Upper lobe of left lung (tissue), 6 donors: ENCODE data around the gene ATOSA. TPM values are rescaled to one million over a fixed set of nuclear protein-coding genes. Genes with fewer than 3 reads are reported as not detected.

Experiments
- ATAC-seq, 2 donors: fragments of 200-7000 bp; cut with Tn5 transposase; one replicate each; pipeline ENCODE4 v1.9.1; 2022; ENCODE audit warnings: mild to moderate bottlenecking in 2 of 2, moderate library complexity in 2 of 2; ENCODE audit not compliant: low FRiP score in 2 of 2
- DNase-seq, 2 donors: peaks; one replicate each; pipeline ENCODE4 v3.0.0-alpha.2; 2019 to 2020
- H3K27ac ChIP-seq, 4 donors: fragments of 200-600 bp; sonication (generic); one replicate each; pipeline ENCODE4 v1.5.1; 2016 to 2019
- H3K27me3 ChIP-seq, 4 donors: fragments of 200-600 bp; sonication (generic); one replicate each; pipeline ENCODE4 v1.5.1; 2017 to 2019
- H3K36me3 ChIP-seq, 4 donors: fragments of 200-600 bp; sonication (generic); one replicate each; pipeline ENCODE4 v1.5.1; 2016 to 2019
- H3K4me1 ChIP-seq, 4 donors: fragments of 200-600 bp; sonication (generic); one replicate each; pipeline ENCODE4 v1.5.1; 2018 to 2019
- H3K4me3 ChIP-seq, 4 donors: fragments of 200-600 bp; sonication (generic); one replicate each; pipeline ENCODE4 v1.5.1; 2017 to 2019; ENCODE audit warnings: mild to moderate bottlenecking in 2 of 4, moderate library complexity in 1 of 4
- H3K9me3 ChIP-seq, 4 donors: fragments of 200-600 bp; sonication (generic); one replicate each; pipeline ENCODE4 v1.5.1; 2018 to 2019
- EP300 ChIP-seq, 4 donors: sonication (generic); formaldehyde crosslinking; IDR thresholded peaks; one replicate each; pipeline ENCODE4 v1.5.1; 2017; ENCODE audit warnings: antibody characterized with exemption in 4 of 4, control low read depth in 2 of 4
- POLR2A ChIP-seq, 4 donors: fragments of 450-650 bp; IDR thresholded peaks; one replicate each; pipeline ENCODE4 v1.5.1; 2016 to 2017; ENCODE audit warnings: antibody characterized with exemption in 4 of 4, mild to moderate bottlenecking in 2 of 4
- POLR2AphosphoS5 ChIP-seq, 2 donors: sonication (generic); formaldehyde crosslinking; IDR thresholded peaks; one replicate each; pipeline ENCODE4 v1.5.1; 2017; ENCODE audit warnings: antibody characterized with exemption in 2 of 2
- WGBS, 2 donors: methylation state at CpG; one replicate each; pipeline ENCODE4 v1.1.5; 2017 to 2018; 5-methylcytosine and 5-hydroxymethylcytosine counted together
- total RNA-seq, 6 donors: library from RNA; depleted of rRNA in 4 of 6; stranded (reverse); fragments of >200 nt in 4 of 6; gene quantifications; one replicate each; pipeline versions ENCODE4 v1.1.0 to v1.2.1, GENCODE V29; 2016 to 2021
- TF ChIP-seq, protein P1 (sequence below), 6 experiments: fragments of 450-650 bp in 4 of 6; fragments of 200-600 bp in 2 of 6; sonication (generic) in 2 of 6; IDR thresholded peaks; one replicate each; pipeline ENCODE4 v1.5.1; 2016 to 2019; ENCODE audit warnings: antibody characterized with exemption in 6 of 6
- donor health status: DM: no; HTN: no; CAD: no; lungs with moderate emphysema.
- donor health status: DM: no; HTN: yes; CAD: no; lungs with severe emphysema.

Gene ATOSA
- total RNA-seq, 6 donors from 2014 or later: 30.8 to 115 (median 45.4) TPM

DNA sequence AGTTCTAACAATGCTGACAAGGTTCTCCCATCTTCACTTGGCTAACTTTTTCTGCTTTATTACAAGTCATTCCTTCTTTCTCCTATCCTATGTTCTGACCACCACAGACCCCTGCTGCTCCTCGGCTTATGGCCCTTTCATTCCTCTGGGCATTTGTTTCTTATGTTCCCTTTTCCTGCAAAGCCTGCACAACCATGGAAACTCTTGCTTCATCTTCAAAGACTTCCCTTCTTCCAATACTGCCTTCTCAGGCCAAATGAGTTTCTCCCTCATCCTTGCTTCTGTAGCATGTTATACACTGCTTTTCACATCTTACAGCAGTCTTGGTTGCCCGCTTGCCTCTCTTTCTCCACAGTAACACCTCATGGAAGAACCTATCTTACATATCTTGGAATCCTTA is 17.9 kb upstream of the ATOSA start:
- TF ChIP-seq, protein P1, sequence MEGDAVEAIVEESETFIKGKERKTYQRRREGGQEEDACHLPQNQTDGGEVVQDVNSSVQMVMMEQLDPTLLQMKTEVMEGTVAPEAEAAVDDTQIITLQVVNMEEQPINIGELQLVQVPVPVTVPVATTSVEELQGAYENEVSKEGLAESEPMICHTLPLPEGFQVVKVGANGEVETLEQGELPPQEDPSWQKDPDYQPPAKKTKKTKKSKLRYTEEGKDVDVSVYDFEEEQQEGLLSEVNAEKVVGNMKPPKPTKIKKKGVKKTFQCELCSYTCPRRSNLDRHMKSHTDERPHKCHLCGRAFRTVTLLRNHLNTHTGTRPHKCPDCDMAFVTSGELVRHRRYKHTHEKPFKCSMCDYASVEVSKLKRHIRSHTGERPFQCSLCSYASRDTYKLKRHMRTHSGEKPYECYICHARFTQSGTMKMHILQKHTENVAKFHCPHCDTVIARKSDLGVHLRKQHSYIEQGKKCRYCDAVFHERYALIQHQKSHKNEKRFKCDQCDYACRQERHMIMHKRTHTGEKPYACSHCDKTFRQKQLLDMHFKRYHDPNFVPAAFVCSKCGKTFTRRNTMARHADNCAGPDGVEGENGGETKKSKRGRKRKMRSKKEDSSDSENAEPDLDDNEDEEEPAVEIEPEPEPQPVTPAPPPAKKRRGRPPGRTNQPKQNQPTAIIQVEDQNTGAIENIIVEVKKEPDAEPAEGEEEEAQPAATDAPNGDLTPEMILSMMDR (IDR thresholded peaks at IDR 0.05): no peak
- TF ChIP-seq POLR2A (IDR thresholded peaks at IDR 0.05) (no peak), POLR2AphosphoS5 (IDR thresholded peaks at IDR 0.05) (no peak), EP300 (IDR thresholded peaks at IDR 0.05) (no peak)
- H3K36me3 ChIP-seq: no peaks in the 10 kb centered on the region
- no peaks in the 10 kb centered on the region for H3K9me3 ChIP-seq
- no peaks in the 10 kb centered on the region for H3K27me3 ChIP-seq
- ATAC-seq (no peak), DNase-seq (no peak)
- H3K4me1 ChIP-seq: no peaks in the 10 kb centered on the region
- no peak overlapping the region for H3K27ac ChIP-seq
- 88 to 91% methylated on average over 2 of the region's 2 CpGs for WGBS, 2 donors
- no peak overlapping the region for H3K4me3 ChIP-seq

DNA sequence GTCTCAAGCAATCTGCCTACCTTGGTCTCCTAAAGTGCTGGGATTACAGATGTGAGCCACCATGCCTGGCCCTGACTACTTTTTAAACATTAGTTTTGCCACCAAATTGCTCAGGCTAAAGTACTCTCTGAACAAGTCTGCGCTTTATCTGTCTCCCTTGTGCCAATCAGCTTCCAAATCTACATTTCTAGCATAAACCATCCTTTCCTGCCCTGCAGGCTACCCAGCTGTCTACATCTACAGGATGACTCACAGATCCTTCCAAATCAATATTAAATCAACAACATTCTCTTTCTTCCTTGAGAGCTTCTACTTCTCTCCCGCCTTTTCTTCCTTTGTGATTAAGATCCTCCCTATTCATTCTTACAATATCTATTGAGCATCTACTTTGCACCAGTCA is 16.0 kb upstream of the ATOSA start:
- 74 to 77% methylated on average over 2 of the region's 2 CpGs for WGBS, 2 donors

DNA sequence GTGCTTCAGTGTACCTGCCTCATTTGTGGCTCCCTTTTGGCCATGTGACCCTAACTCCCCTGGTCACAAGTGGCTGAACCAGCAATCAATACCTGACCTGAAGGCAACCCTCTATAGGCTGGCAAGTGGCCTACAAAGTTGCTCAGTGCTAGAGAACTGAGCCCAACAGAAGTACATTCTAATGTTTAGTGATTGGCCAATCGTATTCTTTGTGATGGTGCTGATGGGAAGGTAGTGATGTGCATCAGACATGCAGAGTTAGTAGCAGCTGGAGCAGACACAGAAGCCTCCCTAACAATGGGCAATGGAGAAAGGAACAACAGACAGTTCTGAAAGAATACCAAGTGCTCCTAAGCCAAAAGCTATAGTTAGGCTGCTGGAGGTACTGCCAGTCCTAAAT is 10.4 kb upstream of the ATOSA start:
- no peaks in the 10 kb centered on the region for H3K9me3 ChIP-seq
- H3K4me3 ChIP-seq: no peak overlapping the region
- ATAC-seq: no peak
- no peak overlapping the region for H3K27ac ChIP-seq
- WGBS, 2 donors: 90% methylated on average over 1 of the region's 1 CpG
- H3K4me1 ChIP-seq: no peaks in the 10 kb centered on the region
- TF ChIP-seq POLR2AphosphoS5 (IDR thresholded peaks at IDR 0.05): no peak
- TF ChIP-seq EP300 (IDR thresholded peaks at IDR 0.05): no peak
- TF ChIP-seq POLR2A (IDR thresholded peaks at IDR 0.05): no peak
- TF ChIP-seq, protein P1 (IDR thresholded peaks at IDR 0.05): no peak
- no peaks in the 10 kb centered on the region for H3K36me3 ChIP-seq
- no peak for DNase-seq
- no peaks in the 10 kb centered on the region for H3K27me3 ChIP-seq

More for the DNA sequence above, 16.0 kb upstream of the ATOSA start:
- ATAC-seq: no peak
- no peak for DNase-seq
- Histone ChIP-seq H3K36me3 (no peaks in the 10 kb centered on the region), H3K4me3 (no peak overlapping the region), H3K27ac (no peak overlapping the region), H3K4me1 (no peaks in the 10 kb centered on the region), H3K9me3 (no peaks in the 10 kb centered on the region), H3K27me3 (no peaks in the 10 kb centered on the region)
- TF ChIP-seq POLR2A (IDR thresholded peaks at IDR 0.05) (no peak), EP300 (IDR thresholded peaks at IDR 0.05) (no peak), POLR2AphosphoS5 (IDR thresholded peaks at IDR 0.05) (no peak)
- TF ChIP-seq, protein P1 (IDR thresholded peaks at IDR 0.05): no peak

DNA sequence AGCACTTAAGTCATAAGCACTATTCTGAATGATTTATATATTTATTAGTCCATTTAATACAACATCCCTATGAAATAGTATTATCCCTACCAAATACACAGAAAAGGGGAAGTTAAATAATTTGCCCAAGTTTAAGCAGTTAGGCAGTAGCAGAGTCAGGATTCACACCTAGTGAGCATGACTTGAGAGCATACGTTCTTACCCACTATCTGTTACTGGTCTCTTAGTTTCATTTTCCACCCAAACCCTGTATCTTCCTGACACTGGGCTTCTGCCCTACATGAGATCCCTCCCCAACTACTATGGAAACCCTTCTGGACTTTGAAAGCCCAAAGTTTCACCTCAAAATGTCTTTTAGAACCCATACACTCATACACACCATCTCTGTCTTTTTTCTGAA is 4.4 kb upstream of the ATOSA start:
- no peaks in the 10 kb centered on the region for H3K36me3 ChIP-seq
- H3K4me3 ChIP-seq: no peak overlapping the region
- TF ChIP-seq POLR2A (IDR thresholded peaks at IDR 0.05): no peak
- TF ChIP-seq EP300 (IDR thresholded peaks at IDR 0.05): no peak
- no peak for TF ChIP-seq POLR2AphosphoS5 (IDR thresholded peaks at IDR 0.05)
- TF ChIP-seq, protein P1 (IDR thresholded peaks at IDR 0.05): no peak
- no peak for DNase-seq
- no peak for ATAC-seq
- no peaks in the 10 kb centered on the region for H3K27me3 ChIP-seq
- WGBS, 2 donors: 38 to 41% methylated on average over 1 of the region's 1 CpG
- peak overlapping the region in 1 of 4 donors; percentile 13 for H3K27ac ChIP-seq
- H3K4me1 ChIP-seq: peaks cover 0 to 5% (median 1%) of the 10 kb centered on the region in 4 donors
- H3K9me3 ChIP-seq: no peaks in the 10 kb centered on the region

DNA sequence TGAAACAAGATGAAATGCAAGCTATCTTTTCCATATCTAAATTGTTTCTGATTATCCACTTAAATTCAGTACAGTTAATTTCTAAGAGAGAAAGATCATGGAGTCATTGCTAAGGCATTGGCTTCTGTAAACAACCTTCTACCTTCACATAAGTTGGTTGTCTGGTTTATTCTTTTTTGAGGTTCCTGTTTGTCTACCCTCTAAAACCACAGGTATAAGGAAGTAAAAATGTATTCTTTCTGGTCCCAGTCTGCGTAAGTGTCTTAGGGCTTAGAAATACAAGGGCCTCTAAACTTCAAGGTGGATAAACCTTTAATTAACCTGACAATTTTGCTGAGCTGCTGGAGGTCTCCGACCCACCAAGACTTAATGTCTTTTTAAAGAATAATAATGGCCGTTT is 3.6 kb upstream of the ATOSA start:
- Histone ChIP-seq H3K4me1 (peaks cover 2 to 5% (median 2%) of the 10 kb centered on the region in 4 donors), H3K36me3 (no peaks in the 10 kb centered on the region), H3K27me3 (no peaks in the 10 kb centered on the region), H3K4me3 (no peak overlapping the region), H3K27ac (peak overlapping the region in 2 of 4 donors; percentile 13 to 24), H3K9me3 (no peaks in the 10 kb centered on the region)
- no peak for DNase-seq
- no peak for ATAC-seq
- TF ChIP-seq POLR2A (IDR thresholded peaks at IDR 0.05) (no peak), EP300 (IDR thresholded peaks at IDR 0.05) (no peak), POLR2AphosphoS5 (IDR thresholded peaks at IDR 0.05) (no peak)
- TF ChIP-seq, protein P1 (IDR thresholded peaks at IDR 0.05): no peak
- 63% methylated on average over 3 of the region's 3 CpGs for WGBS, 2 donors
